Measurements from ENCODE around the gene GARNL3. TPM values are rescaled to one million over a fixed set of nuclear protein-coding genes. Genes with fewer than 3 reads are reported as not detected.

GARNL3 gene
- total RNA-seq, 6 experiments from 2014 or later = 0.27 to 0.73 (median 0.57) TPM

GRCh38 chr9:127273326-127273725 is 8.8 kb downstream of the GARNL3 start:
- H3K4me1 Mint-ChIP-seq (ENCODE audit: low read depth) = no peaks in the 10 kb centered on the region
- no peak overlapping the region for H3K27ac Mint-ChIP-seq
- H3K9me3 Mint-ChIP-seq = no peaks in the 10 kb centered on the region
- no peak for TF ChIP-seq CTCF (IDR thresholded peaks at IDR 0.05)
- no peak overlapping the region for H3K4me3 Mint-ChIP-seq
- DNase-seq = no peak
- no peaks in the 10 kb centered on the region for H3K36me3 Mint-ChIP-seq (ENCODE audit: low read depth)
- peaks cover 21% of the 10 kb centered on the region for H3K27me3 Mint-ChIP-seq (ENCODE audit: insufficient read depth)

- H3K9me3 Mint-ChIP-seq = no peaks in the 10 kb centered on the region; the same call in 1 of the 2 replicates
- no peaks in the 10 kb centered on the region for H3K4me1 Mint-ChIP-seq (ENCODE audit: low read depth)
- H3K4me3 Mint-ChIP-seq = no peak overlapping the region
- no peaks in the 10 kb centered on the region for H3K36me3 Mint-ChIP-seq (ENCODE audit: low read depth)
- TF ChIP-seq CTCF (IDR thresholded peaks at IDR 0.05) = no peak
- H3K27me3 Mint-ChIP-seq (ENCODE audit: insufficient read depth) = peaks cover 18% of the 10 kb centered on the region
- H3K27ac Mint-ChIP-seq = no peak overlapping the region
- no peak for DNase-seq
Observed at GRCh38 chr9:127277099-127277498, 12.5 kb downstream of the GARNL3 start.

- no peak for TF ChIP-seq CTCF (IDR thresholded peaks at IDR 0.05)
- Mint-ChIP-seq H3K27ac (no peak overlapping the region), H3K4me3 (no peak overlapping the region), H3K36me3 (ENCODE audit: low read depth) (no peaks in the 10 kb centered on the region), H3K4me1 (ENCODE audit: low read depth) (no peaks in the 10 kb centered on the region), H3K27me3 (ENCODE audit: insufficient read depth) (peaks cover 18% of the 10 kb centered on the region; the same call in 1 of the 2 replicates), H3K9me3 (no peaks in the 10 kb centered on the region; the same call in 1 of the 2 replicates)
- DNase-seq = no peak
Observed at GRCh38 chr9:127277770-127278169, 13.2 kb downstream of the GARNL3 start.

GRCh38 chr9:127278372-127278771 is 13.8 kb downstream of the GARNL3 start:
- DNase-seq = no peak
- Mint-ChIP-seq H3K27me3 (ENCODE audit: insufficient read depth) (peaks cover 16% of the 10 kb centered on the region; the same call in 1 of the 2 replicates), H3K36me3 (ENCODE audit: low read depth) (no peaks in the 10 kb centered on the region), H3K9me3 (no peaks in the 10 kb centered on the region; the same call in 1 of the 2 replicates), H3K4me3 (no peak overlapping the region), H3K27ac (no peak overlapping the region), H3K4me1 (ENCODE audit: low read depth) (no peaks in the 10 kb centered on the region)
- no peak for TF ChIP-seq CTCF (IDR thresholded peaks at IDR 0.05)

GRCh38 chr9:127279717-127280285 is 15.2 kb downstream of the GARNL3 start:
- no peaks in the 10 kb centered on the region for H3K4me1 Mint-ChIP-seq (ENCODE audit: low read depth)
- H3K27me3 Mint-ChIP-seq (ENCODE audit: insufficient read depth) = peaks cover 16% of the 10 kb centered on the region; the same call in 1 of the 2 replicates
- no peaks in the 10 kb centered on the region for H3K36me3 Mint-ChIP-seq (ENCODE audit: low read depth)
- no peak overlapping the region for H3K4me3 Mint-ChIP-seq
- no peak for TF ChIP-seq CTCF (IDR thresholded peaks at IDR 0.05)
- no peak for DNase-seq
- no peak overlapping the region for H3K27ac Mint-ChIP-seq
- no peaks in the 10 kb centered on the region; the same call in 1 of the 2 replicates for H3K9me3 Mint-ChIP-seq

Data from HFFc6 (cell line).